NCI-H2171 treated with DMSO at 0.1 percent for 48 hours (cell line): Measurements from ENCODE around the gene LONRF3.
A peak's percentile ranks its signal among the peaks of the same experiment; 100 is the strongest.
"Not testable (repeated sequence)": the region's sequence is repeated elsewhere in the genome, so short reads cannot be mapped to it uniquely, and the experiment has no call there.

Experiments used
- DNase-seq: peaks from one replicate; lab custom pipeline; 2025; lab: John Stamatoyannopoulos, UW

Gene LONRF3

DNA sequence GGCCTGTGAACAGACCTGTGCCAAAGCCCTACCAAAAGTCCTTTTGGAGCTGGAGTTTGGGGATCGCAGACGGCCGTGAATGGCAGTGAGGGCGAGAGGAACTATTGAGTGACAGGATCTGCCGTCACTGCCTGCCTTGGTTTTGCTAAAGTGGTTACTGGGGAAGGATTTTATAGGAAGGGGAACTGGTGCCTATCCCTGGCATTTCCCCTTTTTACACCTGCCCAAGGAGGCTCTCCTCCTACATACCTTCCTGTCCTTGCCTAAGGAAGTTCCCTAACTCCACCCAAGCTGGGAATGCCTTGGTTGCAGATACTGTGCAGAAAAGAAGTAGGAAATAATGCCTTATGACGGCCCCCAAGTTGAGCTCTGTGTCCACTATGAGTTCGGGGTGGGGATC, 14.5 kb downstream of the LONRF3 start:
- no peak for DNase-seq

GRCh38 chrX:118989886-118990285, 15.5 kb downstream of the LONRF3 start:
- DNase-seq: no peak

DNA sequence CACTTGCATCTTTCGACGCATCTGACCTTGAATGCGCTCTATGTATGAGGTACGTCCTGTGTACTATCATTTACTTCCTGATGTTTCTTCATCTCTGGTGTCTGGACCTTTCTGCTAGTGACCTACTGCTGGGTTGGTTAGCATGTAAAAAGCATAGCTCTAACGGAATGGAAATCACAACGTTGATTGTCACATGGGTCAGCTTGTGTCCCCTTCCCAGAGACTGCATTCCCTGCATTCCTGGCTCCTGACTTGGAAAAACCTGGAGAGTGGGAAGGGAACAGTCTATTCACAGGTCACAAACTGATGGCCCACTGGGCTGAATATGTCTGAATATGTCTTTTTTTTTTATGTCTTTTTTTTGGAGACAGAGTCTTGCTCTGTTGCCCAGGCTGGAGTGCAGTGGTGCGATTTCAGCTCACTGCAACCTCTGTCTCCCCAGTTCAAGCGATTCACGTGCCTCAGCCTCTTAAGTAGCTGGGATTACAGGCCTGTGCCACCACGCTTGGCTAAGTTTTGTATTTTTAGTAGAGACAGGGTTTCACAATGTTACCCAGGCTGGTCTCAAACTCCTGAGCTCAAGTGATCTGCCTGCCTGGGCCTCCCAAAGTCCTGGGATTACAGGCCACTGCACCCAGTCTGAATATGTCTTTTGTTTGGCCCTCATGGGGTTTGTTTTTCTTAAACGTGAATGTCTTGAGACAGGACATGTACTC, 16.3 kb downstream of the LONRF3 start:
- no peak for DNase-seq

DNA sequence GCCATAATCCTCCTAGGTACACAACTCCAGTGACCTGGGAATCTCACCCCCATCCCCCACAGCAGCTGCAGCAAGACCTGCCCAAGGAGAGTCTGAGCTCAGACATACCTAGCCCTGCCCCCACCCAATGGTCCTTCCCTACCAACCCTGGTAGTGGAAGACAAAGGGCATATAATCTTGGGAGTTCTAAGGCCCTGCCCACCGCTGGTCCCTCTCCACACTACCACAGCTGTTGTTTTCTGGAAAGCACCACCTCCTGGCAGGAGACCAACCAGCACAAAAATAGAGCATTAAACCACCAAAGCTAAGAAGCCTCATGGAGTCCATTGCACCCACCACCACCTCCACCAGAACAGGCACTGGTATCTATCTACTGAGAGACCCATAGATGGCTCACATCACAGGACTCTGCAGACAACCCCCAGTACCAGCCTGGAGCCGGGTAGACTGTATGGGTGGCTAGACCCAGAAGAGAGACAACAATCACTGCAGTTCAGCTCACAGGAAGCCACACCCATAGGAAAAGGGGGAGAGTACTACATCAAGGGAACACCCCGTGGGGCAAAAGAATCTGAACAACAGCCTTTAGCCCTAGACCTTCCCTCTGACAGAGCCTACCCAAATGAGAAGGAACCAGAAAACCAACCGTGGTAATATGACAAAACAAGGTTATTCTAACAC, 18.2 kb downstream of the LONRF3 start:
- not testable (repeated sequence) for DNase-seq

GRCh38 chrX:119003462-119003861, 29.0 kb downstream of the LONRF3 start:
- no peak for DNase-seq

GRCh38 chrX:119004920-119005524, 30.6 kb downstream of the LONRF3 start:
- DNase-seq: peak; percentile 4

DNA sequence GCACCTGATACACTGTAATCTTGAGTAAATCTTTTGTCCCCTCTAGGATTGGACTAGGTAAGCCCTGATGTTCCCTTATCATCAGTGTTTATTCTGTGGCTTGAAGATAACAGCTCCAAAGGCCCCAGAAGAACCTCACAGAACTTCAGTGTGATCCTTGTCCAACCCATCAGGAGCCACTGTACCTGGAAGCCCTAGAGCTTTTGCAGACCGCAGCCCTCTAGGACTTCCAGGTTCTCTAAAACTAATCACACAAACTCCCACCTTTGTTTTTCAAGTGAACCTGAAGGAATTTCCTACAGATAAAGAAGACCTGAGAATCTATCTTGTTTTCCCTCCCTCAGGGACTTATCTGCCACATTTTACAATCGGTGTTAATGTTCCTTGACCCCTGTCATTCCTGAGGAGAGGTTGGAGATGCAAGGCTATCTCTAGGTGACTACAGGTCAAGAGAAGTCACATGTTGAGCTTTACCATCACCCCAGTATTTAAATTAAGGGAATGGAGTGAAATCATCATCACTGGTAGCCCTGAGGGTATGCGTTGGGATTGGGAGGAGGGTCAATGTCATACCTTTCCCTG, 32.9 kb downstream of the LONRF3 start:
- DNase-seq: no peak

- DNase-seq: peak; percentile 0
These were observed 33.8 kb downstream of the LONRF3 start for GRCh38 chrX:119008110-119008744.

DNA sequence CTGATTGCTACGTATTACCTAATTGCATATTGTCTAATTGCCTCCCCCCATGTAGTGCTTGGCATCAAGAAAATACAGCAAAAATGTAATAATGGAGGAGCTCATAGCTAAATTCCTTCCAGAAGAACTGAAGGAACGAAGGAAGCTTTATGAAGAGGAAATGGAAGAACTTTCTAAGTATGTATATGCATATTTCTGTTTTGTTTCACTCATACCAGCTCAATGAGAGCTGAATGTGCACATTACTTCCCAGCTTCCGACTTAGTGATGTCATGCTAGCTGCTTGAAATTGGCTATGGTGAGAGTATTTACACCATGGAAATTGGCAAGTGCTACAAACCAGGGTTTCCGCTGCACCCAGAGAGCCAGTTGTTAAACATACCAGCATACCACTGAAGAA, 34.7 kb downstream of the LONRF3 start:
- DNase-seq: no peak

DNA sequence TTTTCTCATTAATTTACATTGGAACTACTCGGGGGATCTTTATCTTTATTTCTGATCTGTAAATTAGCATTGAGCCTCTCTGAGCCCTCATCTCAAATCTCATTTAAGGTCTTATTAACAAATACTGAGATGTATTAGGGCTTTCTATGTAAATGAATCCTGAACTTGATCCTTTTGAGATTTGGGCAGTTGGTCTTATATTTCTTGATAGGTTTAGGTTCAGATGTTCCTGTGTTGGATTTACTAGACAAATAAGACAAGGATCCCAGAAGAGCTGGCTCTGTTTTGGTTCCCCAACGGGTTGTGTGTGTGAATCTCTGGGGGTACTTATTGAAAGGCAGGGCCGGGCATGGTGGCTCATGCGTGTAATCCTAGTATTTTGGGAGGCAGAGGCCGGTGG, 36.1 kb downstream of the LONRF3 start:
- DNase-seq: no peak

DNA sequence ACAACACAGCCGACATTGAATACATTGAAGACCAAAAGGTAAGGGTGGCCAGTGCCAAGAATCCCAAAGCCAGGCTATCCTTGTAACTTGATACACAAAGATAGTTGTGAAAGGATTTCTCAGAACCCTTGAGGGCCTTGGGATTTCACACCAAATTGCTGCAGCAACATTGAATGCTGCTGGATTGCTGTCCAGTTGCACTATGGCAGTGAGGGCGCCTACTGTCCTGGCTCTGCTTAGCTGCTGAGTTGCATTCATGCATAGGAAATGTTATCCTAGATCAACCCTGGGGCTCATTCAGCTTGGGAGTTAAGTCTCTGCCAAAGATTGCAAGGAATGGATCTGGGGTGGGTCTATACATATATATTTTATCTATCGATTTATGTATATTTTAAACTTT, 38.7 kb downstream of the LONRF3 start:
- DNase-seq: no peak

- DNase-seq: no peak
These were observed 41.2 kb downstream of the LONRF3 start for GRCh38 chrX:119015407-119016237.

DNA sequence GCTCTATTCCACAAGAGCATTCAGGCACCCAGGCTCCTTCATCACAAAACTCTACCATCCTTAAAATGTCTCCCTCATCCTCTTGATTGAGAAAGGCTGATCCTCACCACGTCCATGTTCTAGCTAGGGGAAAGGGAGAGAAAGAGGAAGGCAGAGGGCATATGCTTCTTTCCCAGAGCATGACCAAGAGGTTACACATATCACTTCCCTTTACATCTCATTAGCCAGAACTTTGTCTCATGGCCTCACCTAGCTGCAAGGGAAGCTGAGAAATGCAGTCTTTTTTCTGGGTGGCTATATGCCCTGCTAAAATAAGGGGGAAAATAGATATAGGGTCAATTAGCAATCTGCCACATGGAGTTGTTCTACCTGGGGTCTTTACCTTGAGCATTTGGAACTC, 42.7 kb downstream of the LONRF3 start:
- DNase-seq: no peak

DNA sequence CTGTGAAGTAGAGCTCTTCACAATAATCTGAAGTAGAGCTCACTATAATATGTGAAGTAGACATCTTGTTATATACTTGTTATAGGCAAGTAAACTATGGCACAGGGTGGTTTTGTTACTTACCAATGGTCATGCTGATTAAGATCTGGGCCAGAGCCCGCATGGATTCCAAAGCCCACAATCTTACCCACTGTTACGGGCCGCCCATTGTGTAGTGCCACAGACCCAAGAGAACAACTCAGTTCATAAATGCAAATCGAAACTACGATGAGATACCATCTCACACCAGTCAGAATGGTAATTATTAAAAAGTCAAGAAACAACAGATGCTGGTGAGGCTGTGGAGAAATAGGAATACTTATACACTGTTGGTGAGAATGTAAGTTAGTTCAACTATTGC, 51.5 kb downstream of the LONRF3 start:
- DNase-seq: no peak

GRCh38 chrX:119026344-119026743, 51.9 kb downstream of the LONRF3 start:
- not testable (repeated sequence) for DNase-seq

DNA sequence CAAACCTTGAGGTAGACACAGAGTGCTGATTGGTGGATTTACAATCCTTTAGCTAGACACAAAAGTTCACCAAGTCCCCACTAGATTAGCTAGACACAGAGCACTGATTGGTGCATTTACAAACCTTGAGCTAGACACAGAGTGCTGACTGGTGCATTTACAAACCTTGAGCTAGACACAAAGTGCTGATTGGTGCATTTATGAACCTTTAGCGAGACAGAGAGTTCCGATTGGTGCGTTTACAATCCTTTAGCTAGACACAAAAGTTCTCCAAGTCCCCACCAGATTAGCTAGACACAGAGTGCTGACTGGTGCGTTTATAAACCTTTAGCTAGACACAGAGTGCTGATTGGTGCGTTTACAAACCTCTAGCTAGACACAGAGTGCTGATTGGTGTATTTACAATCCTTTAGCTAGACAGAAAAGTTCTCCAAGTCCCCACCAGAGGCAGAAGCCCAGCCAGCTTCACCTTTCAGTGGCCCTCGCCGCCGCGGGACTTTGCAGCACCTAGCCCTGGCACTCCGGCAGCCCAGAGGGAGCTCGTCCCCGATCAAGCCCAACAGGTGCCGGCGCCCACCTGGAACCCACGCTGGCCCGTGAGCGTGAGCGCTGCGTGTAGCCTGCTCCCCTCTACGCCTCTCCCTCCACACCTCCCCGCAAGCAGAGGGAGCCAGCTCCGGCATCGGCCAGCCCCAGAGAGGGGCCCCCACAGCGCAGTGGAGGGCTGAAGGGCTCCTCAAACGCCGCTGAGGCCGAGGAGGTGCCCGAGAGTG, 53.7 kb downstream of the LONRF3 start:
- DNase-seq: not testable (repeated sequence)

DNA sequence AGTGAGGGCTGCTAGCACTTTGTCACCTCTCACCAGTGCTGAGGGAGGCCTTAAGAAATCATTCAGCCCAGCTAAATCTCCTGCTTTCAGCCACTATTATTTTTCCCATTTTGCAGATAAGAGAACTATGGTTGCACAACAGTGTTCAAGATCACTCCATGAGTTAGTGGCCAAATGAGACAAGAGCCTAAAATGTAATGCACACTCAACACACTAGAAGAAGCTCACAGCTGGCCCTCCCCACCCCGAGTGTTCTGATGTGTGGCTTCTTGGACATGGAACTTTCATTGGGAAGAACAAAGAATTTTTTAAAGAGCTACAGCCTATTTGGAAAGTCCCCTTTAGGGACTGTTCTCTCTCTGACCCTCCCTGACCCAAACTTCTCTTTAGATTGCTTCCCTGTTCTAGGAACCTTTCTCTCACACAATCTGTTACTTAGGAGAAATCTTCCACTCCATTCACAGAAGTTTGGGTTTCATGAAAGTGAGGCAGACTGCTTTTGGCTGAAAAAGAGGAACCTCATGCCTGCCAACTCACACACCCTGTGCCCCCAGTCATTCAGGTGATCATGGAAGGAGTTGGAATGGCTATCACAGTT, 54.4 kb downstream of the LONRF3 start:
- DNase-seq: no peak

GRCh38 chrX:119029656-119030055, 55.2 kb downstream of the LONRF3 start:
- DNase-seq: not testable (repeated sequence)

- DNase-seq: no peak
These were observed 56.6 kb downstream of the LONRF3 start for GRCh38 chrX:119030990-119031389.
